HepG2 (cell line): ENCODE data around the gene SLC38A1. TPM values are rescaled to one million over a fixed set of nuclear protein-coding genes. Genes with fewer than 3 reads are reported as not detected.

Experiments used
- ATAC-seq: fragments of 200-7000 bp; cut with Tn5 transposase; 3 replicates; pipeline ENCODE4 v1.9.1; 2020; ENCODE audit warnings: mild to moderate bottlenecking, moderate library complexity
- BruUV-seq: library from RNA; stranded (reverse); fragments of 400-500 nt; replicated peaks from 2 replicates; lab custom pipeline; 2021; lab: Mats Ljungman, UMichigan
- CTCF ChIA-PET: fragments of 300-600 bp; formaldehyde crosslinking; extraction: SDS; loops from one replicate; lab custom pipeline; 2021; ENCODE audit warnings: low total read pairs, inconsistent platforms, low intra/inter-chr PET ratio; lab: Yijun Ruan, JAX
- POLR2A ChIA-PET: fragments of 350-600 bp; sonication (Branson Sonifier 250); formaldehyde crosslinking; loops from one replicate; lab custom pipeline; 2020; ENCODE audit warnings: antibody characterized with exemption, inconsistent platforms; lab: Yijun Ruan, JAX
- DNase-seq: peaks from one replicate; pipeline ENCODE4 v3.0.0-alpha.2; 2015; ENCODE audit warnings: low spot score
- FAIRE-seq: peaks from 3 replicates; lab custom pipeline; 2011; peaks lifted over from hg19 to GRCh38; lab: Jason Lieb, UNC
- H2AFZ ChIP-seq: one replicate; pipeline ENCODE4 v1.6.1; 2011; ENCODE audit warnings: low read length, inconsistent platforms
- H3K27ac ChIP-seq: fragments of 300-600 bp; 3 replicates; pipeline ENCODE4 v1.8.0; 2011; ENCODE audit warnings: mixed run types, mild to moderate bottlenecking, mixed read lengths, low read length, inconsistent platforms; ENCODE audit not compliant: insufficient read depth; ENCODE audit errors: extremely low read length
- H3K27me3 ChIP-seq, 2 experiments: fragments of 200-600 bp in 1 of 2; 2 replicates in 1 of 2; 3 replicates in 1 of 2; pipeline versions ENCODE4 v1.6.0 to v1.8.0; 2011; ENCODE audit warnings: low read length in 2 of 2, mild to moderate bottlenecking in 2 of 2, moderate library complexity in 2 of 2, inconsistent platforms in 1 of 2; ENCODE audit not compliant: insufficient read depth in 2 of 2, control insufficient read depth in 1 of 2
- H3K36me3 ChIP-seq, 2 experiments: fragments of 200-600 bp in 1 of 2; replicated peaks in 1 of 2; 2 replicates in 1 of 2; 3 replicates in 1 of 2; pipeline versions ENCODE4 v1.5.1 to v1.8.0; 2011; ENCODE audit warnings: low read length in 2 of 2, inconsistent platforms in 1 of 2; ENCODE audit not compliant: insufficient read depth in 2 of 2, control insufficient read depth in 1 of 2
- H3K4me1 ChIP-seq: 2 replicates; pipeline ENCODE4 v1.5.1; 2012; ENCODE audit warnings: low read length, inconsistent platforms; ENCODE audit not compliant: insufficient read depth
- H3K4me2 ChIP-seq: 2 replicates; pipeline ENCODE4 v1.6.0; 2011; ENCODE audit warnings: low read depth, low read length, inconsistent platforms
- H3K4me3 ChIP-seq, 3 experiments: fragments of 200-600 bp in 1 of 3; sonication (generic), shearing (Covaris generic) in 1 of 3; replicated peaks in 1 of 3; 2 replicates each; pipeline ENCODE4 v1.5.1; 2011 to 2016; ENCODE audit warnings: low read length in 3 of 3, inconsistent platforms in 2 of 3, low read depth in 2 of 3, mild to moderate bottlenecking in 2 of 3, control low read depth in 1 of 3, mixed read lengths in 1 of 3; ENCODE audit not compliant: insufficient read depth in 1 of 3
- H3K79me2 ChIP-seq: one replicate; pipeline ENCODE4 v1.6.1; 2011; ENCODE audit warnings: low read length, inconsistent platforms; ENCODE audit not compliant: insufficient read depth
- H3K9ac ChIP-seq: 2 replicates; pipeline ENCODE4 v1.6.0; 2011; ENCODE audit warnings: mild to moderate bottlenecking, low read depth, low read length, inconsistent platforms; ENCODE audit not compliant: insufficient read depth
- H3K9me3 ChIP-seq: 2 replicates; pipeline ENCODE4 v1.5.1; 2012; ENCODE audit warnings: mild to moderate bottlenecking, low read length
- H4K20me1 ChIP-seq: 2 replicates; pipeline ENCODE4 v1.6.0; 2011; ENCODE audit warnings: inconsistent platforms, mild to moderate bottlenecking, low read length, moderate library complexity; ENCODE audit not compliant: insufficient read depth
- CENPT ChIP-seq: sonication (generic); formaldehyde crosslinking; IDR thresholded peaks from 2 replicates; pipeline ENCODE4 v1.8.0; 2022; ENCODE audit warnings: low read depth, mild to moderate bottlenecking, moderate library complexity, missing genetic modification reagents
- TSC22D2 ChIP-seq: sonication (generic); formaldehyde crosslinking; IDR thresholded peaks from 2 replicates; pipeline ENCODE4 v1.5.1; 2020; ENCODE audit warnings: missing genetic modification reagents, mild to moderate bottlenecking, borderline replicate concordance
- ZNF629 ChIP-seq: sonication (generic); formaldehyde crosslinking; conservative IDR thresholded peaks from 2 replicates; pipeline ENCODE4 v1.5.0; 2020; ENCODE audit warnings: missing genetic modification reagents
- ZNF790 ChIP-seq: sonication (generic); formaldehyde crosslinking; IDR thresholded peaks from 2 replicates; pipeline ENCODE4 v1.8.0; 2022; ENCODE audit warnings: missing genetic modification reagents, mild to moderate bottlenecking, borderline replicate concordance
- WGBS: methylation state at CpG from one replicate; pipeline ENCODE4 v1.1.6; 2017; ENCODE audit warnings: low lambda C conversion rate; 5-methylcytosine and 5-hydroxymethylcytosine counted together
- in situ Hi-C: cut with HindIII; loops from 2 replicates; pipeline ENCODE4 v1.10.0; 2017; ENCODE audit warnings: low pct_unique_long_range_greater_than_20kb; ENCODE audit not compliant: extremely low pct_ligation_motif_present
- intact Hi-C: fragments of 100-400 bp; cut with micrococcal nuclease; formaldehyde crosslinking; loops from one replicate; pipeline ENCODE4 v1.10.0; 2022; ENCODE audit not compliant: unreplicated experiment
- polyA plus RNA-seq, 8 experiments: library from polyadenylated mRNA; depleted of rRNA in 3 of 8; stranded (reverse) in 7 of 8; unstranded in 1 of 8; fragments of >200 nt; fragmentation: Illumina TruSeq in 4 of 8; extraction: Trizol in 4 of 8; gene quantifications; 2 replicates each; pipeline versions ENCODE4 v1.2.1 to v1.2.3, GENCODE V29; 2011 to 2016; ENCODE audit warnings: low read depth in 4 of 8, missing spikeins in 1 of 8, mixed read lengths in 1 of 8; ENCODE audit not compliant: insufficient read depth in 1 of 8
- total RNA-seq, 5 experiments: library from RNA; depleted of rRNA; stranded (reverse); fragments of >200 nt; fragmentation: Illumina TruSeq; extraction: Trizol; gene quantifications; 2 replicates each; pipeline ENCODE4 v1.2.3, GENCODE V29; 2016; ENCODE audit warnings: low read depth in 1 of 5
- TF ChIP-seq, protein P1 (sequence below): sonication (generic); formaldehyde crosslinking; IDR thresholded peaks from 2 replicates; pipeline ENCODE4 v1.4.0; 2020; ENCODE audit warnings: low read depth, missing genetic modification reagents
- TF ChIP-seq, protein P2 (sequence below): sonication (generic); formaldehyde crosslinking; IDR thresholded peaks from 2 replicates; pipeline ENCODE4 v1.9.0; 2022; ENCODE audit warnings: low read depth, missing genetic modification reagents

The SLC38A1 gene
- total and polyA plus RNA-seq, 2 of the 13 experiments (the other 11 are each of a cell fraction or from before 2014, with no cell fraction given): 47.0 to 50.6 TPM

DNA sequence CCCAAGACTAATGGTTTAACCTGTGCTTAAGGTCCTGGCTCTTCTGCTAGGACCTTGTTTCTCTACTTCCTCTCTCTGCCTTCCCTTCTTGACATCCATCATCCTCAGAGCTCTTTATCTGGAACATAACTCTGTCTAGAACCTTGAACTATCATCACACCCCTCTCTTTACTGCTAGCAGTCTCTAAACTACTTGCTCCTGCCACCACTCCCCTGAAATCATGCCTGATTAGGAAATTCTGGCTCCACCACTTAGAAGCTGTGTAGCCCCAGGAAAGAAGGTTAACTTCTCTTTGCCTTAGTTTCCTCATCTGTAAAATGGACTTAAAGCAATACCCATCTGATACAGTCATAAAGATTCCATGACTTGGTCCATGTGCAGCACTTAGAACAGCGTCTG is 9.1 kb downstream of the SLC38A1 start:
- Histone ChIP-seq H3K4me2 (no peak overlapping the region), H3K4me1 (peaks cover 61% of the 10 kb centered on the region), H3K79me2 (peaks cover 91% of the 10 kb centered on the region), H3K36me3 (0 out of 5 replicates have a peak, but pooled peaks cover 0 to 3% of the 10 kb centered on the region in 2 experiments), H3K27me3 (no peaks in the 10 kb centered on the region), H3K9me3 (no peaks in the 10 kb centered on the region), H3K9ac (no peak overlapping the region), H3K4me3 (no peak overlapping the region), H2AFZ (no peak overlapping the region), H4K20me1 (peaks cover 53% of the 10 kb centered on the region), H3K27ac (no peak overlapping the region)
- TF ChIP-seq ZNF629 (CRISPR knock-in tag) (peak; percentile 87), TSC22D2 (no peak), CENPT (CRISPR knock-in tag) (no peak), ZNF790 (CRISPR knock-in tag) (no peak)
- TF ChIP-seq, protein P1, sequence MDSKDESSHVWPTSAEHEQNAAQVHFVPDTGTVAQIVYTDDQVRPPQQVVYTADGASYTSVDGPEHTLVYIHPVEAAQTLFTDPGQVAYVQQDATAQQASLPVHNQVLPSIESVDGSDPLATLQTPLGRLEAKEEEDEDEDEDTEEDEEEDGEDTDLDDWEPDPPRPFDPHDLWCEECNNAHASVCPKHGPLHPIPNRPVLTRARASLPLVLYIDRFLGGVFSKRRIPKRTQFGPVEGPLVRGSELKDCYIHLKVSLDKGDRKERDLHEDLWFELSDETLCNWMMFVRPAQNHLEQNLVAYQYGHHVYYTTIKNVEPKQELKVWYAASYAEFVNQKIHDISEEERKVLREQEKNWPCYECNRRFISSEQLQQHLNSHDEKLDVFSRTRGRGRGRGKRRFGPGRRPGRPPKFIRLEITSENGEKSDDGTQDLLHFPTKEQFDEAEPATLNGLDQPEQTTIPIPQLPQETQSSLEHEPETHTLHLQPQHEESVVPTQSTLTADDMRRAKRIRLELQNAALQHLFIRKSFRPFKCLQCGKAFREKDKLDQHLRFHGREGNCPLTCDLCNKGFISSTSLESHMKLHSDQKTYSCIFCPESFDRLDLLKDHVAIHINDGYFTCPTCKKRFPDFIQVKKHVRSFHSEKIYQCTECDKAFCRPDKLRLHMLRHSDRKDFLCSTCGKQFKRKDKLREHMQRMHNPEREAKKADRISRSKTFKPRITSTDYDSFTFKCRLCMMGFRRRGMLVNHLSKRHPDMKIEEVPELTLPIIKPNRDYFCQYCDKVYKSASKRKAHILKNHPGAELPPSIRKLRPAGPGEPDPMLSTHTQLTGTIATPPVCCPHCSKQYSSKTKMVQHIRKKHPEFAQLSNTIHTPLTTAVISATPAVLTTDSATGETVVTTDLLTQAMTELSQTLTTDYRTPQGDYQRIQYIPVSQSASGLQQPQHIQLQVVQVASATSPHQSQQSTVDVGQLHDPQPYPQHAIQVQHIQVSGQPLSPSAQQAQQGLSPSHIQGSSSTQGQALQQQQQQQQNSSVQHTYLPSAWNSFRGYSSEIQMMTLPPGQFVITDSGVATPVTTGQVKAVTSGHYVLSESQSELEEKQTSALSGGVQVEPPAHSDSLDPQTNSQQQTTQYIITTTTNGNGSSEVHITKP (CRISPR knock-in tag): no peak
- TF ChIP-seq, protein P2, sequence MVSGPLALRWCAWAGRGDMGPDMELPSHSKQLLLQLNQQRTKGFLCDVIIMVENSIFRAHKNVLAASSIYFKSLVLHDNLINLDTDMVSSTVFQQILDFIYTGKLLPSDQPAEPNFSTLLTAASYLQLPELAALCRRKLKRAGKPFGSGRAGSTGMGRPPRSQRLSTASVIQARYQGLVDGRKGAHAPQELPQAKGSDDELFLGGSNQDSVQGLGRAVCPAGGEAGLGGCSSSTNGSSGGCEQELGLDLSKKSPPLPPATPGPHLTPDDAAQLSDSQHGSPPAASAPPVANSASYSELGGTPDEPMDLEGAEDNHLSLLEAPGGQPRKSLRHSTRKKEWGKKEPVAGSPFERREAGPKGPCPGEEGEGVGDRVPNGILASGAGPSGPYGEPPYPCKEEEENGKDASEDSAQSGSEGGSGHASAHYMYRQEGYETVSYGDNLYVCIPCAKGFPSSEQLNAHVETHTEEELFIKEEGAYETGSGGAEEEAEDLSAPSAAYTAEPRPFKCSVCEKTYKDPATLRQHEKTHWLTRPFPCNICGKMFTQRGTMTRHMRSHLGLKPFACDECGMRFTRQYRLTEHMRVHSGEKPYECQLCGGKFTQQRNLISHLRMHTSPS (CRISPR knock-in tag): no peak
- no TSS peak for BruUV-seq
- FAIRE-seq (no peak), ATAC-seq (no peak), DNase-seq (no peak)
- 100% methylated on average over 1 of the region's 1 CpG for WGBS
- in situ Hi-C loops (no loop called here), intact Hi-C loops (loop anchor here (10.0 kb wide), 1 partner anchor 265 kb away; the partner anchor contains the start of gene SCAF11)
- ChIA-PET POLR2A (no interaction called here), CTCF (no interaction called here)
